Activated naive CD4-positive, alpha-beta T cell treated with anti-CD3 and anti-CD28 coated beads, Interleukin-2, amount 50 U/mL, for 72 hours (primary cell): Measurements from ENCODE around the gene CYP2B6. TPM values are rescaled to one million over a fixed set of nuclear protein-coding genes. Genes with fewer than 3 reads are reported as not detected.

Source experiments
- ATAC-seq, 2 donors: fragments of 150-1000 bp; cut with Tn5 transposase; 2 replicates each; pipeline ENCODE4 v1.10.0; 2021; ENCODE audit warnings: mild to moderate bottlenecking in 2 of 2, moderate library complexity in 2 of 2
- DNase-seq, 2 donors: peaks; one replicate each; pipeline ENCODE4 v3.0.0; 2021 to 2022; ENCODE audit warnings: low spot score in 2 of 2
- H3K27ac Mint-ChIP-seq, 2 donors: one replicate each; pipeline ENCODE4 v1.8.0; 2022; ENCODE audit warnings: mild to moderate bottlenecking in 2 of 2, mixed read lengths in 2 of 2
- H3K36me3 Mint-ChIP-seq, 2 donors: one replicate each; pipeline ENCODE4 v1.8.0; 2022; ENCODE audit warnings: mixed read lengths in 2 of 2
- H3K9me3 Mint-ChIP-seq, 2 donors: one replicate each; pipeline ENCODE4 v1.8.0; 2022; ENCODE audit warnings: mixed read lengths in 2 of 2
- total RNA-seq, 2 donors: library from RNA; stranded (reverse); gene quantifications; one replicate each; pipeline ENCODE4 v1.2.3, GENCODE V29; 2022

Gene CYP2B6
- total RNA-seq, 2 donors from 2014 or later: not detected

- no peaks in the 10 kb centered on the region for H3K36me3 Mint-ChIP-seq
- H3K9me3 Mint-ChIP-seq: no peaks in the 10 kb centered on the region
- no peak overlapping the region for H3K27ac Mint-ChIP-seq
- DNase-seq (no peak), ATAC-seq (peak in 1 of 2 donors; percentile 49)
Observed at GRCh38 chr19:41064974-41065569, 74.0 kb downstream of the CYP2B6 start.

Other genes starting within 250 kb of the CYP2B6 start
- gene ACTMAP, start 240.8 kb upstream of the CYP2B6 start, total RNA-seq: 10 to 100 TPM; 21.4 to 23.2 TPM
- 100 to 1,000 TPM; 197 to 227 TPM for gene SNRPA, start 240.1 kb upstream of the CYP2B6 start, total RNA-seq
- not detected for gene MIA, start 215.8 kb upstream of the CYP2B6 start, total RNA-seq
- gene RAB4B, start 213.0 kb upstream of the CYP2B6 start, total RNA-seq: 10 to 100 TPM; 42.8 to 60.6 TPM
- gene EGLN2, start 192.1 kb upstream of the CYP2B6 start, total RNA-seq: 10 to 100 TPM; 88.3 to 96.7 TPM
- gene CYP2A6, start 140.8 kb upstream of the CYP2B6 start, total RNA-seq: under 1 TPM in 1 of 2 donors, not detected in 1; 0.23 TPM
- not detected for gene CYP2A7, start 109.1 kb upstream of the CYP2B6 start, total RNA-seq
- not detected for gene CYP2A13, start 97.2 kb downstream of the CYP2B6 start, total RNA-seq
- gene CYP2F1, start 123.2 kb downstream of the CYP2B6 start, total RNA-seq: not detected
- gene CYP2S1, start 201.9 kb downstream of the CYP2B6 start, total RNA-seq: 1 to 10 TPM in 1 of 2 donors, under 1 TPM in 1; 0.91 to 2.0 TPM
- gene AXL, start 227.9 kb downstream of the CYP2B6 start, total RNA-seq: under 1 TPM in 1 of 2 donors, not detected in 1; 0.74 TPM